ENCODE measurements around the gene DNM3. TPM values are rescaled to one million over a fixed set of nuclear protein-coding genes. Genes with fewer than 3 reads are reported as not detected.

DNM3 gene
- total RNA-seq, 1 experiment from 2014 or later: 0.11 TPM

GRCh38 chr1:171922999-171923398, 81.7 kb downstream of the DNM3 start:
- no peaks in the 10 kb centered on the region for H3K4me1 ChIP-seq
- Mint-ChIP-seq H3K36me3 (ENCODE audit: insufficient read depth, unreplicated experiment) (no peaks in the 10 kb centered on the region), H3K4me3 (ENCODE audit: unreplicated experiment) (no peak overlapping the region), H3K27ac (ENCODE audit: unreplicated experiment) (no peak overlapping the region), H3K27me3 (ENCODE audit: insufficient read depth, unreplicated experiment) (peaks cover 5% of the 10 kb centered on the region), H3K4me1 (ENCODE audit: low read depth, unreplicated experiment) (no peaks in the 10 kb centered on the region), H3K9me3 (ENCODE audit: unreplicated experiment) (no peaks in the 10 kb centered on the region)
- no peak overlapping the region for H3K4me3 ChIP-seq (ENCODE audit: low read depth, low read length)
- CTCF ChIA-PET: no interaction called here
- no peaks in the 10 kb centered on the region for H3K9me3 ChIP-seq
- intact Hi-C loops (cut with micrococcal nuclease; ENCODE audit: unreplicated experiment): no loop called here
- no peak for DNase-seq
- TF ChIP-seq CTCF (IDR thresholded peaks at IDR 0.05; ENCODE audit: insufficient read depth in 1 of 2, low read depth in 1 of 2, low read length in 1 of 2, severe bottlenecking in 1 of 2, unreplicated experiment in 1 of 2): no peak
- no peaks in the 10 kb centered on the region for H3K36me3 ChIP-seq (ENCODE audit: control insufficient read depth, insufficient read depth, low read length)
- BruUV-seq (replicated peaks): no TSS peak
- POLR2A ChIA-PET: no interaction called here
- H3K27me3 ChIP-seq (replicated peaks; ENCODE audit: control insufficient read depth, insufficient read depth, low read length): no peaks in the 10 kb centered on the region

GRCh38 chr1:171929121-171929520, 87.8 kb downstream of the DNM3 start:
- Histone ChIP-seq H3K9me3 (no peaks in the 10 kb centered on the region), H3K27me3 (replicated peaks; ENCODE audit: control insufficient read depth, insufficient read depth, low read length) (no peaks in the 10 kb centered on the region), H3K4me3 (ENCODE audit: low read depth, low read length) (no peak overlapping the region), H3K36me3 (ENCODE audit: control insufficient read depth, insufficient read depth, low read length) (no peaks in the 10 kb centered on the region), H3K4me1 (no peaks in the 10 kb centered on the region)
- intact Hi-C loops (cut with micrococcal nuclease; ENCODE audit: unreplicated experiment): no loop called here
- no peaks in the 10 kb centered on the region for H3K36me3 Mint-ChIP-seq (ENCODE audit: insufficient read depth, unreplicated experiment)
- no peaks in the 10 kb centered on the region for H3K4me1 Mint-ChIP-seq (ENCODE audit: low read depth, unreplicated experiment)
- POLR2A ChIA-PET: no interaction called here
- peak in 1 of 2 experiments; percentile 5 for DNase-seq
- H3K27ac Mint-ChIP-seq (ENCODE audit: unreplicated experiment): no peak overlapping the region
- peak in 1 of 2 experiments; percentile 12 for TF ChIP-seq CTCF (IDR thresholded peaks at IDR 0.05; ENCODE audit: insufficient read depth in 1 of 2, low read depth in 1 of 2, low read length in 1 of 2, severe bottlenecking in 1 of 2, unreplicated experiment in 1 of 2)
- H3K4me3 Mint-ChIP-seq (ENCODE audit: unreplicated experiment): no peak overlapping the region
- peaks cover 7% of the 10 kb centered on the region for H3K27me3 Mint-ChIP-seq (ENCODE audit: insufficient read depth, unreplicated experiment)
- CTCF ChIA-PET: interaction anchor here (1.1 kb wide), 1 partner anchor 17 kb away, joined by 4 read pairs; no protein-coding TSS in a partner anchor
- no TSS peak for BruUV-seq (replicated peaks)
- no peaks in the 10 kb centered on the region for H3K9me3 Mint-ChIP-seq (ENCODE audit: unreplicated experiment)

GRCh38 chr1:171931752-171932151, 90.5 kb downstream of the DNM3 start:
- Histone ChIP-seq H3K4me3 (ENCODE audit: low read depth, low read length) (no peak overlapping the region), H3K9me3 (no peaks in the 10 kb centered on the region), H3K4me1 (no peaks in the 10 kb centered on the region), H3K27me3 (replicated peaks; ENCODE audit: control insufficient read depth, insufficient read depth, low read length) (no peaks in the 10 kb centered on the region), H3K36me3 (ENCODE audit: control insufficient read depth, insufficient read depth, low read length) (no peaks in the 10 kb centered on the region)
- H3K9me3 Mint-ChIP-seq (ENCODE audit: unreplicated experiment): no peaks in the 10 kb centered on the region
- BruUV-seq (replicated peaks): no TSS peak
- DNase-seq: no peak
- no peaks in the 10 kb centered on the region for H3K36me3 Mint-ChIP-seq (ENCODE audit: insufficient read depth, unreplicated experiment)
- intact Hi-C loops (cut with micrococcal nuclease; ENCODE audit: unreplicated experiment): no loop called here
- peaks cover 7% of the 10 kb centered on the region for H3K27me3 Mint-ChIP-seq (ENCODE audit: insufficient read depth, unreplicated experiment)
- no peaks in the 10 kb centered on the region for H3K4me1 Mint-ChIP-seq (ENCODE audit: low read depth, unreplicated experiment)
- no peak for TF ChIP-seq CTCF (IDR thresholded peaks at IDR 0.05; ENCODE audit: insufficient read depth in 1 of 2, low read depth in 1 of 2, low read length in 1 of 2, severe bottlenecking in 1 of 2, unreplicated experiment in 1 of 2)
- POLR2A ChIA-PET: no interaction called here
- no peak overlapping the region for H3K4me3 Mint-ChIP-seq (ENCODE audit: unreplicated experiment)
- no peak overlapping the region for H3K27ac Mint-ChIP-seq (ENCODE audit: unreplicated experiment)
- CTCF ChIA-PET: no interaction called here

All from Caco-2 (cell line).